HT1080 (cell line): ENCODE data around the gene OR51L1. TPM values are rescaled to one million over a fixed set of nuclear protein-coding genes. Genes with fewer than 3 reads are reported as not detected.

Source experiments
- DNase-seq: peaks from one replicate; pipeline ENCODE4 v3.0.0-alpha.2; 2015; ENCODE audit warnings: low read depth
- total RNA-seq: library from RNA; depleted of rRNA; stranded (reverse); fragments of >200 nt; shearing (Covaris generic); gene quantifications from 2 replicates; pipeline ENCODE4 v1.2.3, GENCODE V29; 2014; rRNA removed

The OR51L1 gene
- total RNA-seq, 1 experiment from 2014 or later: not detected

DNA sequence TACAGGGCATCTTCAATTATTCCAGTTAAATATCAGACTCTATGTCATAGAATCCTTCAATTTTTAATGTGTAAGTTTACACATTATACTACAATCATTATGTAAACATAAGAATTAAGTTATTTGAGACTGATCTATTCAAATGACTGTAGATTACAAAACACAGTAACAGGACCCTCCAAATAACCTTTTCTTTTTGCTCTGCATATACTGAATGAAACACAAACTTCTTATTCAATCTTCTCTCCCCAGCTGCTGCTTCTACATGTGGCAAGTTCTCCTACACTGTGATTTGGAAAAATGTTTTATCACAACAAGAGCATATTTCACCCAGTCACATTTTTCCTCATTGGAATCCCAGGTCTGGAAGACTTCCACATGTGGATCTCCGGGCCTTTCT lies 51.6 kb downstream of the OR51L1 start, which contains the start of gene OR52J3:
Gene OR52J3 (plus strand): TSS at position 301 of the 400 bp plus-strand sequence. CDS start 0 bp downstream, at position 301.
- DNase-seq: no peak

DNA sequence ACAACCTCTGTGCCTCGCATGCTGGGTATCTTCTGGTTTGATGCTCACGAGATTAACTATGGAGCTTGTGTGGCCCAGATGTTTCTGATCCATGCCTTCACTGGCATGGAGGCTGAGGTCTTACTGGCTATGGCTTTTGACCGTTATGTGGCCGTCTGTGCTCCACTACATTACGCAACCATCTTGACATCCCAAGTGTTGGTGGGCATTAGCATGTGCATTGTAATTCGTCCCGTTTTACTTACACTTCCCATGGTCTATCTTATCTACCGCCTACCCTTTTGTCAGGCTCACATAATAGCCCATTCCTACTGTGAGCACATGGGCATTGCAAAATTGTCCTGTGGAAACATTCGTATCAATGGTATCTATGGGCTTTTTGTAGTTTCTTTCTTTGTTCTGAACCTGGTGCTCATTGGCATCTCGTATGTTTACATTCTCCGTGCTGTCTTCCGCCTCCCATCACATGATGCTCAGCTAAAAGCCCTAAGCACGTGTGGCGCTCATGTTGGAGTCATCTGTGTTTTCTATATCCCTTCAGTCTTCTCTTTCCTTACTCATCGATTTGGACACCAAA lies 52.2 kb downstream of the OR51L1 start:
- no peak for DNase-seq

Other genes with a start within 250 kb of the OR51L1 start
- gene OR51F1, start 224.9 kb upstream of the OR51L1 start, total RNA-seq: not detected in 2 replicates
- gene OR52R1, start 190.5 kb upstream of the OR51L1 start, total RNA-seq: not detected in 2 replicates
- not detected in 2 replicates for gene OR51F2, start 173.5 kb upstream of the OR51L1 start, total RNA-seq
- gene OR51S1, start 145.6 kb upstream of the OR51L1 start, total RNA-seq: not detected in 2 replicates
- gene OR51T1, start 113.0 kb upstream of the OR51L1 start, total RNA-seq: not detected in 2 replicates
- not detected in 2 replicates for gene OR51A7, start 91.1 kb upstream of the OR51L1 start, total RNA-seq
- not detected in 2 replicates for gene OR51G2, start 75.5 kb upstream of the OR51L1 start, total RNA-seq
- gene OR51G1, start 70.5 kb upstream of the OR51L1 start, total RNA-seq: not detected in 2 replicates
- gene OR51A4, start 47.2 kb upstream of the OR51L1 start, total RNA-seq: not detected in 2 replicates
- not detected in 2 replicates for gene OR51A2, start 39.1 kb upstream of the OR51L1 start, total RNA-seq
- not detected in 2 replicates for gene OR52J3, start 51.7 kb downstream of the OR51L1 start, total RNA-seq
- not detected in 2 replicates for gene OR52E2, start 64.8 kb downstream of the OR51L1 start, total RNA-seq
- not detected in 2 replicates for gene OR52E1, start 74.7 kb downstream of the OR51L1 start, total RNA-seq
- not detected in 2 replicates for gene OR52A5, start 143.5 kb downstream of the OR51L1 start, total RNA-seq
- gene OR52A1, start 159.9 kb downstream of the OR51L1 start, total RNA-seq: not detected in 2 replicates
- not detected in 2 replicates for gene OR51V1, start 205.8 kb downstream of the OR51L1 start, total RNA-seq
- not detected in 2 replicates for gene HBB, start 232.2 kb downstream of the OR51L1 start, total RNA-seq
- not detected in 2 replicates for gene HBD, start 239.6 kb downstream of the OR51L1 start, total RNA-seq